PFSK-1 (cell line): ENCODE data around the gene ZNF432.

ENCODE experiments used
- POLR2AphosphoS5 ChIP-seq: IDR thresholded peaks from 2 replicates; pipeline ENCODE4 v1.6.1; 2012; ENCODE audit warnings: low read depth, mild to moderate bottlenecking, control low read depth, low read length, moderate library complexity
- REST ChIP-seq, 2 experiments: IDR thresholded peaks; 2 replicates each; pipeline versions ENCODE4 v1.6.1 to v1.8.0; 2011 to 2012; ENCODE audit warnings: low read depth in 2 of 2, low read length in 2 of 2, control low read depth in 1 of 2, inconsistent platforms in 1 of 2, mild to moderate bottlenecking in 1 of 2, moderate library complexity in 1 of 2; ENCODE audit not compliant: insufficient read depth in 1 of 2
- SIN3A ChIP-seq: IDR thresholded peaks from 2 replicates; pipeline ENCODE4 v1.6.1; 2012; ENCODE audit warnings: mild to moderate bottlenecking, low read length, moderate library complexity, borderline replicate concordance; ENCODE audit not compliant: insufficient read depth
- TAF1 ChIP-seq: IDR thresholded peaks from 2 replicates; pipeline ENCODE4 v1.6.1; 2012; ENCODE audit warnings: low read length, control low read depth, borderline replicate concordance; ENCODE audit not compliant: insufficient read depth

GRCh38 chr19:52066258-52066863 lies 17.7 kb upstream of the ZNF432 start:
- TF ChIP-seq TAF1 (no peak), REST (IDR thresholded peaks at IDR 0.05; ENCODE audit: insufficient read depth in 1 of 2, low read depth in 2 of 2, low read length in 2 of 2) (no peak), POLR2AphosphoS5 (no peak), SIN3A (no peak)
